ENCODE data around the gene ATXN8OS. TPM values are rescaled to one million over a fixed set of nuclear protein-coding genes. Genes with fewer than 3 reads are reported as not detected.

Gene ATXN8OS
- total RNA-seq = not detected
- polyA plus RNA-seq = not detected
- long read RNA-seq, donor 1 = 0 reads
- long read RNA-seq, donor 2 = 0 reads
- long read RNA-seq, donor 3 = 0 reads
- long read RNA-seq, donor 4 = 0 reads
- long read RNA-seq, donor 5 = 0 reads
- long read RNA-seq, donor 6 = 0 reads
- long read RNA-seq, donor 7 = 0 reads
- long read RNA-seq, donor 8 = 0 reads
- long read RNA-seq, donor 9 = 0 reads
- long read RNA-seq, donor 10 = 0 reads

DNA sequence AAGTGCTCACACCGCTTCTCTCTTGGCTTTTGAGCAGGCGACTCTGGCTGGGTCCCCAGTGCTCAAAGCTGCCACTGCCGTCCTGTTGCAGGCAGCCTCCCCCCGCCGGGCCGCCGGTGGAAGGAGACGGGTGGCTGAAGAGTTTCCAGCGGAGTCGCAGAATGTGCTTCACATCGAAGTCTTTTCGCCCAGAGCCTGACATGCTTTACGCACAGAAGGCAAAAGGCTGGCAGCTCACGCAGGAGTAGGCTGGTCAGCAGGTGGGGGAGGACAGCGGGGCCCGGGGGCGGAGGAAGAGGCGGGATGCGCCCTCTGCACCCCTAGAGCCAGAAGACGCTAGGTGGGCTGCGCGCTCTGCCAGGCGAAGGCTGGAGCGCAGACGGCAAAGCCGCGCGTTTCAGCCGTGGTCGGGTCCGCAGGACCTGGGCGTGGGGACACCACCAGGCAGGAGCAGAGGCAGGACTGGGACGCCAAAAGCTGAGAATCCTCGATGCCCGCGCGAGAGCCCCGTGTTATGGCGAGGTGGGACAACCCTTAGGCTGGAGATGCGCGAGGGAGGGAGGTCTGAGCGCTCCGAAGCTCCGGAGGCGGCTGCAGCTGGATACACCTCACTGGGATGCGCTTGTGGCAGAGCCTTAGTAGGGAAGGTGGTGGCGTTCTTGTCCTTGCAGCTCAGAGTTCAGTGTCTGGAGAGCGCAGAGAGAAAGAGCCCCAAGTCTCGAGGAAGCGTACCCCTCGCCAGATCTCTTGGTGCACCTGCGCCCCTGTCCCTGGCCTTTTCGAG is at the start of gene ATXN8OS:
Gene ATXN8OS, plus strand, starts transcription at position 329 of the 784 bp plus-strand sequence.
- peak within 1 kb of the TSS in 2 of 4 donors; percentile 6 to 27 for H3K4me3 ChIP-seq
- intact Hi-C loops (cut with DNase I; ENCODE audit: low total_unique reads) = no loop called here
- DNase-seq = peak in 1 of 2 donors; percentile 42
- H3K27me3 ChIP-seq = peaks cover 0 to 20% (median 9%) of the 10 kb centered on the region in 3 donors
- no peaks in the 10 kb centered on the region for H3K9me3 ChIP-seq
- H3K4me1 ChIP-seq = peaks cover 0 to 10% (median 6%) of the 10 kb centered on the region in 4 donors
- no peak within 1 kb of the TSS for H3K27ac ChIP-seq
- TF ChIP-seq, protein P1, sequence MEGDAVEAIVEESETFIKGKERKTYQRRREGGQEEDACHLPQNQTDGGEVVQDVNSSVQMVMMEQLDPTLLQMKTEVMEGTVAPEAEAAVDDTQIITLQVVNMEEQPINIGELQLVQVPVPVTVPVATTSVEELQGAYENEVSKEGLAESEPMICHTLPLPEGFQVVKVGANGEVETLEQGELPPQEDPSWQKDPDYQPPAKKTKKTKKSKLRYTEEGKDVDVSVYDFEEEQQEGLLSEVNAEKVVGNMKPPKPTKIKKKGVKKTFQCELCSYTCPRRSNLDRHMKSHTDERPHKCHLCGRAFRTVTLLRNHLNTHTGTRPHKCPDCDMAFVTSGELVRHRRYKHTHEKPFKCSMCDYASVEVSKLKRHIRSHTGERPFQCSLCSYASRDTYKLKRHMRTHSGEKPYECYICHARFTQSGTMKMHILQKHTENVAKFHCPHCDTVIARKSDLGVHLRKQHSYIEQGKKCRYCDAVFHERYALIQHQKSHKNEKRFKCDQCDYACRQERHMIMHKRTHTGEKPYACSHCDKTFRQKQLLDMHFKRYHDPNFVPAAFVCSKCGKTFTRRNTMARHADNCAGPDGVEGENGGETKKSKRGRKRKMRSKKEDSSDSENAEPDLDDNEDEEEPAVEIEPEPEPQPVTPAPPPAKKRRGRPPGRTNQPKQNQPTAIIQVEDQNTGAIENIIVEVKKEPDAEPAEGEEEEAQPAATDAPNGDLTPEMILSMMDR (IDR thresholded peaks at IDR 0.05) = no peak
- no peak for TF ChIP-seq POLR2AphosphoS5 (IDR thresholded peaks at IDR 0.05)
- TF ChIP-seq EP300 (IDR thresholded peaks at IDR 0.05) = no peak
- no peak for TF ChIP-seq POLR2A (IDR thresholded peaks at IDR 0.05)
- WGBS, 5 donors = 4 to 9% (median 7%) methylated on average over 42 to 53 of the region's 53 CpGs
- H3K36me3 ChIP-seq = no peaks in the 10 kb centered on the region

GRCh38 chr13:70080012-70080411 is 27.6 kb upstream of the ATXN8OS start:
- peak in 1 of 2 donors; percentile 1 for DNase-seq
- Histone ChIP-seq H3K36me3 (no peaks in the 10 kb centered on the region), H3K4me1 (no peaks in the 10 kb centered on the region), H3K9me3 (no peaks in the 10 kb centered on the region), H3K27ac (no peak overlapping the region), H3K27me3 (no peaks in the 10 kb centered on the region), H3K4me3 (no peak overlapping the region)
- no peak for TF ChIP-seq POLR2AphosphoS5 (IDR thresholded peaks at IDR 0.05)
- TF ChIP-seq POLR2A (IDR thresholded peaks at IDR 0.05) = no peak
- no peak for TF ChIP-seq EP300 (IDR thresholded peaks at IDR 0.05)
- TF ChIP-seq, protein P1 (IDR thresholded peaks at IDR 0.05) = no peak
- intact Hi-C loops (cut with DNase I; ENCODE audit: low total_unique reads) = no loop called here
- 16 to 41% (median 30%) methylated on average over 4 of the region's 4 CpGs for WGBS, 5 donors

DNA sequence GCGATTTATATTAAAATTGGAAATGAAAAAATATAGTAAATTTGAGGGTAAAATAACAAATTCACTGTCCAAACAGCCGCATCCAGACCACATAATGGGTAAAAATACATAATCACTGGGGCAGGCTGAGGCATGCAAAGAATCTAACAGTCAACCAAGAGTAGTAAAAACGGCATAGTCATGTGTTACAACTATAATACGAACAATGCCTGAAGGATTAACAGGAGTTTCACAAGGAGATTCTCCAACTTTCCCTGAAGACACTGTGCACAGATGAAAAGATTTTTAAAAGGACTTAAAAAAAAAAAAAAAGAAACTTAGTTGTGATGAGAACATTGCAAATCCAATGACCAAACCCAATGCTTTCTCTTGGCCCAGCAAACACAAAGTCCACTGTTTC is 20.4 kb upstream of the ATXN8OS start:
- no peaks in the 10 kb centered on the region for H3K27me3 ChIP-seq
- no peaks in the 10 kb centered on the region for H3K4me1 ChIP-seq
- no peaks in the 10 kb centered on the region for H3K36me3 ChIP-seq
- H3K4me3 ChIP-seq = no peak overlapping the region
- intact Hi-C loops (cut with DNase I; ENCODE audit: low total_unique reads) = no loop called here
- WGBS, 5 donors = 82 to 90% (median 86%) methylated on average over 4 of the region's 4 CpGs
- TF ChIP-seq EP300 (IDR thresholded peaks at IDR 0.05) = no peak
- TF ChIP-seq POLR2A (IDR thresholded peaks at IDR 0.05) = no peak
- H3K27ac ChIP-seq = no peak overlapping the region
- H3K9me3 ChIP-seq = no peaks in the 10 kb centered on the region
- no peak for DNase-seq

DNA sequence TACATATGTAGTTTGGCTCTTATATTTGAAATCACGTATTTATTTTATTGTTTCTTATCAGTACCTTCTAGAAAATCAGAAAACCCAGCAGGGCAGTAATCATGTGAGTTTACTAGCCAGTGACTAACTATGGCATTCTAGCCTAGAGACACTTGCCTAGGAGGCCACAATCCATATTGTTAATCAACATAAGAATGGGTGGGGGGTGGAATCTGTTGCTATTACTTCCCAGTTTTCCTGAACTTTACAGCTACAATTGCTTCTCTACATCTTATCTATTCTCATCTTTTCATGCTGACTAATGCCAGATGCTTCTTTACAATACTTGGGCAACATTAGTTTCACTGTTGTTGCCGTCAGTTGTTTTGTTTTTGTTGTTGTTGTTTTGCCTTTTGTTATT is 18.7 kb upstream of the ATXN8OS start:
- TF ChIP-seq POLR2A (IDR thresholded peaks at IDR 0.05) (no peak), EP300 (IDR thresholded peaks at IDR 0.05) (no peak), POLR2AphosphoS5 (IDR thresholded peaks at IDR 0.05) (no peak)
- TF ChIP-seq, protein P1 (IDR thresholded peaks at IDR 0.05) = no peak
- intact Hi-C loops (cut with DNase I; ENCODE audit: low total_unique reads) = no loop called here
- Histone ChIP-seq H3K36me3 (no peaks in the 10 kb centered on the region), H3K9me3 (no peaks in the 10 kb centered on the region), H3K27ac (no peak overlapping the region), H3K4me3 (no peak overlapping the region), H3K4me1 (no peaks in the 10 kb centered on the region), H3K27me3 (no peaks in the 10 kb centered on the region)
- DNase-seq = no peak
- 55 to 76% (median 63%) methylated on average over 2 of the region's 2 CpGs for WGBS, 5 donors
